Activated CD4-positive, CD25-positive, alpha-beta regulatory T cell treated with anti-CD3 and anti-CD28 coated beads, Interleukin-2, amount 50 U/mL, for 24 hours (primary cell): ENCODE data around the gene ATP7B.
A peak's percentile ranks its signal among the peaks of the same experiment; 100 is the strongest.

Experiments used
- ATAC-seq, 2 donors: fragments of 150-1000 bp; cut with Tn5 transposase; one replicate each; pipeline ENCODE4 v1.10.0; 2021; ENCODE audit warnings: mild to moderate bottlenecking in 1 of 2, moderate library complexity in 1 of 2

Gene ATP7B

GRCh38 chr13:51942189-51942588 lies 69.1 kb downstream of the ATP7B start:
- peak; percentile 48 to 56 for ATAC-seq

DNA sequence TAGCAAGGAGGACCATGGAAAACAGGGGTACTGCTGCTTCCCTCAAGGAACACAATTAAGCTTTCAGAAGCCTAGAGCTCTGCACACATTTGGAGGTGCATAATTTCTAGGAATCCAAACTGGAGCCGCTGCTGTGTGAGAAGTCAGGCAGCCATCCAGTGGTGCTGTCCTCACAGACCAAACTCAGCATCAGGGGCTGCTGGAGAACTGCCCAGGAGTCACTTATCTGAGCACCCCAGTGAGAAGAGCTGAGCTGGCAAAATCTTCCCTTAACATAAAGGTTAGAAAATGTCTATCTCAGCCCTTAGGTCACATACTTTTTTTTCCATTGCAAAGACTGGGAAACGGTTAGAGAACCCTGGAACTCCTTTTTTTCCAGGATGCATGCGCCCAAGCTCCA lies 72.8 kb downstream of the ATP7B start:
- ATAC-seq: no peak

DNA sequence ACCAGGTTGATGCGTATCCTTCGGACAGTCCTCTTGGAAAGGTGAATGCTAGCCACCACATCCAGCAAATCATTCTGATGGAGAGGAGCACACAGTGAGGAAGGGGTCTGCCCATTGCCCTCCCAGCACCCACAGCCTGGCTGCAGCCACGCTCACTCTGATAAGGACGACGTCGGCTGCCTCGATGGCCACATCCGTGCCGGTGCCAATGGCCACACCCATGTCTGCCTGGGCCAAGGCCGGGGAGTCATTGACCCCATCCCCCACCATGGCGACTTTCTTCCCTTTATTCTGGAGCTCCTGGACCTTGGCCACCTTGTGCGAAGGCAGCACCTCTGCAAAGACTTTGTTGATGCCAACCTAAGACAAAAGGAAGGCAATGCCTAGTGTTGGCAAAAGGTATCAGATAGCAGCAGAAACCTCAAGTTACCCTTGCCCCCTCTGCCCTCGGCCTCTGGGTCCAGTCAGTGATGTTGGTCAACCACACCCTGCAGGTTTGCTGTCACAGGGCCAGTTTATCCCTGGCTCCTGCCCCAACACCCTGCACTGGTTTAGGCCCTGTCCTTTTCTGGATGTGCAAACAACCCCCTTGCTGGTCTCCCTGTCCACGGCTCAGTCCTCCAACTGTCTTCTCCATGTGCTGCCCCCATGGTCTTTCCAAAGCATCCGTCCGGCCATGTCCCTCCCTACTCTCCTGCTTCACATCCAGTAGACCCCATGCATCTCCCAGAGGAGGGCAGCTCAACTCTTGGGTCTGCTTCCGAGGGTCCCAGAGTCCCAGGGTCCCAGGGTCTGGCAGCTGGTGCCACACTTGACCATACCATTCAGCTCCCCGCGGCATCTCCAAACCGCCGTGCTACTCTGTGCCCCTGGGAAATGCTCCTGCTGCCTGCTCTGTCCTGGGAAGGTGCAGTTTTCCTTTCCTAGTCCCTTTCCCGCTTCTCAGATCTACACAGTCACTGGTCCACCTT lies 73.6 kb downstream of the ATP7B start:
- ATAC-seq: no peak

DNA sequence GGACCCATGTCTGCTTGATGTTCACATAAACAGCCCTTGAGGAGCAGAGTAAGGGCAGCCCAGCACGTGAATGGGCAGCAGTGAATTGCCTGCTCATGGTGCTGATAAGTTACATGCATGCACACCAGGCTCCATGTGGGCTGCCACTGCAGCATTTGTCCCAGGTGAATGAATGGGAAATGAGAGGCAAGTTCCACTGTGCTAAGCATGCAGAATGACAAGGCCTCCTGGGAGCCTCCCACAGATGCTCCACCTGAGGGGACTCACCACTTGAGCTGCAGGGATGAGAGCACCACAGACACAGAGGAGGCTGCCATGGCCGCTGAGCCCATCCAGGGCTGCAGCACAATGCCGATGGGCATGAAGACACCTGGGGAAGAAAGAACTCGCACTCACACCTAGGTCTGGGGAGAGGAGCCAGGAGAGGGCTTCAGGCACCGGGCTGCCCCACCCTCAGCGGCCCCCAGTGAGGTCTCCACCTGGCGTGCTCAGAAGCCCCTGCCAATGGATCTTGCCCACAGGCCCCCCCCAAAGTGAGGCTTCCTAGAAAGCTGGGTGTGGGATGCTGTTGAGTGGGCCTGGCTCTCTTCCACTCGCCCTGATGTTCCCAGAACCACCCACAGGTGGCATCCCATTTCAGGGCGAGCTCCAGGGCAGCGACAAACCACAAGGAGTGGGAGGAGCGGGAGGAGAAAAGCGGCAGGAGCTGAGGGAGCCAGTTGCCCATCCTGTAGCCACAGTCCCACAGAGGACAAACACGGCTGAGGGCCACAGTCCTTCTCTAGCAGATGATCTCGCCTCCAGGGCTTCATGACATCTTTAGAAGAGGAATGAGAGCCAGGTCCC lies 75.7 kb downstream of the ATP7B start:
- no peak for ATAC-seq

DNA sequence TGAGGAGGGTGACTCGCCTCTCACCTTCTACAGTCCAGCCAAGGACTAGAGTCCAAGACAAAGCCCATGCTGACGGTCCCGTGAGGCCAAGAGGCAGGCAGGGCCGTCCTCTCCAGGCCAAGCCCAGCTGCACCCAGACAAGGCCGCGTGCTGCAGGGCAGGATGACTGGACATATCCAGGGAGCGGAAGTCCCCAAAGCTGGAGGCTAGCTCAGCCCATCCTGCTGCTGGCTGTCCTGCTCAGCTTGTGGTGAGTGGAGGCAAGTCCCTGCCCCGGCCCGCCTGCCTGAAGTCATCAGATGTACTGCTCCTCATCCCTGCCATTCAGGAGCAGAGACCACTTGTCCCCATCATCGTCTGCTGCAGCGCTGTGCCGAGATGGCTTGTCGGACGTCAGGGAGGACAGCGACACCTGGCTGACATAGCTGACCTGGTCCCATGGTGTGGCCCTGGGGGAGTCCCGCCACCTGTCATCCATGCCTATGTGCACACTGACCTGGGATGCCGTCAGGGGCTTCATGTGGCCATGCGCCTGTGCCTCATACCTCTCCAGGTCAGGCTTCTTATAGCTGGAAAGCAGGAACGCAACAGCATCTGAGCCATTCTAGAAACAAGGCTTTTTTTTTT lies 76.7 kb downstream of the ATP7B start:
- no peak for ATAC-seq

DNA sequence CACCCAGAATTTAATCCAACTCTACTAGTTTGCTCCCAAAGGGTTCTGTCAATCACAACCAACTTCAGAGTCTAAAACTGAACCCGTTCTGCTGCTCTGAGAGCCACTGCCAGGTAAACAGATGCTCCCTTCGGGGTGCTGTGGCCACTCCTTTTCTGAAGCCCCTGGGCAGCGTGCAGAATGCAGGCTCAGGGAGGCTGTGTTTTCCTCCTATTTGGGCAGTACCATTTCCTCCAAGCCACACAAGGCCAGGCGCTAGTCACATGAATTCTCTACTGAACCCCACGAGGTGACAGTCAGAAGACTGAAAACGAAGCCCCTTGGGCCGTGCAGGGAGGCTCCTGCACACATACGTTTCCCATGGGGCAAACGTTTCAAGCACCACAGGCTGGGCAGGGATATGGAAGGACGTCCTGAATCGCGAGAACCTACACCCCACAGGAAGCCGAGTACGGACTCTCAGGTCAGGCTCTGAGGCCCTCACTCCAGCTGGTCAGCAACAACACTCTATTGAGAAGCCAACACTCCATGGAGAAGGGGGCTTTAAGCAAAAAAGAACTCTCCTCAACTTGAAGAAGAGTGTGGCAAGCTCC lies 77.7 kb downstream of the ATP7B start:
- no peak for ATAC-seq

DNA sequence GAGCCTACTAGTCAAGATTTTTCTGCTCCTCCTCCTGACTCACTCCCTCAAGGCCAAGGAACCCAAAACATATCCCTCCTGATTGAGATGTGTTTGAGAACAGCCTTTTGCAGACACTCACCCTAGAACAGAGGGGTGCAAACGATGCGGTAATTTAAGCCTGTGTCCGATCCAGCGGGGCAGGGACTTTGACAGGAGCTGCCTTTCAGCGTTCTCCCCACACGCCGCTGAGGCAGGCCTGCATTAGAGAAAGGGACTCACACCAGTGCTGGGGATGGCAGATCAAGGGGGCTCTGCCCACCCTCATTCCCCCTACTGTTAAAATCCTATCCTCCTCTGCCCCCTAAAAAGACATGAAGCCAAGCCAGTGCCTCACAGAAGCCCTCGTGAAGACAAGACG lies 79.0 kb downstream of the ATP7B start:
- ATAC-seq: no peak

- no peak for ATAC-seq
These were observed 79.6 kb downstream of the ATP7B start for GRCh38 chr13:51931606-51932005.

DNA sequence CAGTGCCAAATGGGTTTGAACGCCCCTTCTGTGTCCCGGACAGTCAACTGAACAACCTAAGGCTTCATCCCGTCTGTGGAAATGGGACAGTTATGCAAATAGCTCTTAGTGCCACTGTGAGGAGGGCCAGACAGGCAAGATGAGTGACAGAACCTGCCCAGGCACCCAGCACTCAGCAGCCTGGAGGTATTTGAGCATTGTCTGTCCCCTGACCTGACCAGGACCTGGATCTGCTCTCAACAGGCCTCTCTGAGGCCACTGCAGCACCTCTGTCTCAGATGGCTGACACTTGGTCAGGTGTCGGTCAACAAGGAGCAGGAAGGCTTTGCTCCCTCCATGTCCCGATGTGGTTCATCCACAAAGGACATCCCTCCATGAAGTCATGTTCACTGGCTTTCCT lies 81.6 kb downstream of the ATP7B start:
- no peak for ATAC-seq

GRCh38 chr13:51928231-51928630 lies 83.0 kb downstream of the ATP7B start:
- ATAC-seq: no peak

DNA sequence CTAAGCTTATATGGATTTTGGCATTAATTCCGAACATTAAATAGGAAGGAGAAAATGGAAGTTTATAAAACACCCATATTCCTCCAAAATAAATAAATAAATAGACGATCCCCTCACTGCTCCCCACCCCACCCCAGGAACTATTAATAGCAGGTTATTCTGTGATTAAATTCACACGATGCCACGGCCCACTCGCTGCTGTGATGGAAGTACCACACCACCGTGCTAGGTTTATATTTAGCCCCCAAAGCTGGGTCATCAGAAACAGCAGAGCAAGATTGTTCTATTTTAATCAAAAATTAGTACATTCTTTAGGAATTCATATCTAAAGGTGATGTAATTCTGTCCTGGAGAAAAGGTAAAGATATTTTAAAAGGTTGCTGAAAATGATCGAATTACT lies 84.1 kb downstream of the ATP7B start:
- no peak for ATAC-seq

- no peak for ATAC-seq
These were observed 84.7 kb downstream of the ATP7B start for GRCh38 chr13:51926528-51926885.

DNA sequence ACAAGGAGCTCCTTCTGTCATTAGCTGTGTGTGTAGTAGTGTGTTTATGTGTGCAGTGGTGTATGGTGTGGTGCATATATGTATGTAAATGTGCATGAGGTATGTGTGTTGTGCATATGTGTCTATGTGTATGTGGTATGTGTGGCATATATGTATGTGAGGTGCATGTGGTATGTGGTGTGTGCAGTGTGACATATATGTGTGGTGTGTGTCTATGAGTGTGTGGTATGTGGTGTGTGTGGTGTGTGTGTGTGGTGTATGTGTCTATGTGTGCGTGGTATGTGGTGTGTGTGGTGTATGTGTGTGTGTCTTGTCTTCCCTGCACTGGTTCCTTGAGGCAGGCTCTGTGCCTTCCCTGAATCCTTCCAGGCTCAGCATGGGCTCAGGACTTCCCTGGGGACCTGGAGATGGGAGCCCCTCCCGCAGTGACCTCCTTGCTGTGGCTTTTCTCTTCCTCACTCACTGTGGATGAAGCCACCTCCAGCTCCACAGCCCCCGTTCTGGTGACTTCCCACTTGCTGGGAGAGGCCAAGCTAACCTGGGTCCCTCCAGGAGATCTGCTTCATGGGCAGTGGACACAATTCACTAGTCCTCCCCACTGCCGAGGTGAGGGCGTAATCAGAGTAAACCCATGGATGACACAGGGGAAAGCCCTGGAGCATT lies 85.3 kb downstream of the ATP7B start:
- no peak for ATAC-seq

DNA sequence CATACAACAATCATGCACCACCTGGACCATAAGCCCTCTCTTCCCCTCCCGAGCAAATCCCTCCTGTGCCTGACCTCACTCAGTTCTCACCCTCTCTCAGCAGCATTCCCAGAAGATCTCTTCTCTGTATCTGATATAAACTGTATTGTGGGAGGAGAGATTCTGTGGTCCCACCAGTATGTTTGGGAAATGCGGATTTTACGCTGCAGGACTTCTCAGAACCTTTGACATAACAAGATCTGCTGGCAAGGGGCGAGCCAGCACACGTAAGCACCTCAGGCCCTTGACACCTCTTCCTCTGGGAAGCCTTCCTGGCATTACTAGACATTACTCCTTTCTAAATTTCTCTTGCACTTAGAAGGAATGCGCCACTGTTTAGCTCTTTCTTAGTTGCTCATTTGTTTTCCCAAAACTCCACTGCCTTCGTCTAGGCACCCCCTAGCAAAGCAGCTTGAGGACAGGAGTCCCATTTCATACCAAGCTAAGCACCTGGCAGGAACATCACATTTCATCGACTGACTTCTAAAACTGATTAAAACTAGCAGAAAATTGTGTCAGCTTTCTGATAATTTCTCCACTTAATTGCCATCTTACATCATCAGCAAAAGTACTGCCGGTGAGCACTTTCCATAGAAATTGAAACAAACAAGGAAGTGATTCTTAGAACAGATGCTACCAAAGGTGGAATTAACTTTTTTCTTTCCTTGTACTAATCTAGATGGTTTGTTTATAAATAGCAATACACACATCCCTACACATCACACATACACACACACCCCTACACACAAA lies 86.3 kb downstream of the ATP7B start:
- no peak for ATAC-seq

- ATAC-seq: peak in 1 of 2 donors; percentile 55
These were observed 87.2 kb downstream of the ATP7B start for GRCh38 chr13:51923983-51924539.

GRCh38 chr13:51922771-51923480 lies 88.3 kb downstream of the ATP7B start:
- ATAC-seq: no peak

DNA sequence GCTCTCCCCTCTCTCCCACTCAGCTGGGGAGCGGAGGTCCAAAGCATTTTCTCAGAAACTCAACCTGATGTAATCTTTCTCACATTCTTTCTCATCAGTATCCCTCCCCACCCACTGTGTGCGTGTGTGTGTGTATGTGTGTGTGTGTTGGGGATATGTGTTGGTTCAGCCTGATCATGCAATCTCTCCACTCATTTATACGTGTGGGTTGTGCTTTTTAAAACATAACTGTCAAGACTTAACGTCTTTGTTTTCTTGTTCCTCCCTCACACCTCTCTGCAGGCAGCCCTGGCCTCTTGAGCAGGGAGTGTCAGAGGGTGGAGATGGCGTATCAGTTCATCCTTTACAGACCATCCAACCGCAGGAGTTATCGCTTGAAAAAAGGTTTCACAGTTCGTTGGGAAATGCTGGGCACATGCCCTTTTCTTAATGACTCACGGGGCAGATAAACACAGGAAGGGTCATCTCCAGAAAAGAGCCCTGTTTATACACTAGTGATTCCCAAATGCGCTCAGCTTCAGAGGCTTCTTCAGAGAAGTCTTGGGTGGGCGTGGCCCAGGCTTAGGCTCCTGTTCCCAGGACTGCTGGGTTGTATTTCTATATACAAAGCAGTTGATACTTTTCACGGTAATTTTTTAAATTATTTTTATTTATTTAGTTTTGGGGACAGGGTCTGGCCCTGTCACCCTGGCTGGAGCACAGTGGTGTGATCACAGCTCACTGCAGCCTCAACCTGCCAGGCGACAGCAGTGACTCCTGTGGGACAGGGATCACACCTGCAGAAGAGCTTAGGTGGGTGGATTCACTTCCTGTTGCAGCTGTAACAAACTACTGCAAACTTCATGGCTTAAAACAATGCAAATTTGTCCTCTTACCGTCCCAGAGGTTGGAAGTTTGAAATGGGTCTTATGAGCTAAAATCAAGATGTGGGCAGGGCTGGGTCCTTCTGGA lies 89.2 kb downstream of the ATP7B start:
- no peak for ATAC-seq

- ATAC-seq: no peak
These were observed 90.5 kb downstream of the ATP7B start for GRCh38 chr13:51920786-51921185.

DNA sequence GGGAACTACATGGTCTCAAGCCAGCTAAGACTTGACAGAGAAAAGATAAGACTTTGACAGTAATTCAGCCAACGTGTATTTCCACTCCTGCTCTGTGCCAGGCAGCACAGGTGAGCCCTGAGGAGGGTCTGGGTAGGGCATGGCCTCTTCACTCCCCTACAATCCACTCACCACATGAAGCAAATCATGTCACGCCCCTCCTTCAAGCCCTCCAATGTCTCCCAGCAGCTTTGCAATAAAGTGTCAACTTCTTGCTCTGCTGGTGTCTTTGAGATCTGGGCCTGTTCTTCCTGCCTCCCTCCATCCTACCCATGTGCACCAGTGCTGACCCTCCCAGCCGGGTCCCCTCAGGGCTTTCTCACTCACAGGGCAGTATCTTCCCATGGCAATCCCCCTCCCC lies 91.0 kb downstream of the ATP7B start:
- ATAC-seq: no peak
